Measurements from ENCODE around the gene TMEM45B.
"Not testable (repeated sequence)": the region's sequence is repeated elsewhere in the genome, so short reads cannot be mapped to it uniquely, and the experiment has no call there.

The TMEM45B gene

GRCh38 chr11:129815596-129816461, at the start of gene TMEM45B:
Gene TMEM45B, plus strand, starts transcription at chr11:129815848. Its CDS starts 36,635 bp downstream, at chr11:129852483.
- DNase-seq, result no peak

- DNase-seq, result peak; percentile 18
These were observed 48.6 kb upstream of the TMEM45B start for GRCh38 chr11:129766898-129767604.

GRCh38 chr11:129767827-129768226, 47.8 kb upstream of the TMEM45B start:
- no peak for DNase-seq

GRCh38 chr11:129768356-129768755, 47.3 kb upstream of the TMEM45B start:
- no peak for DNase-seq

GRCh38 chr11:129769059-129769458, 46.6 kb upstream of the TMEM45B start:
- DNase-seq, result no peak

GRCh38 chr11:129770993-129771392, 44.7 kb upstream of the TMEM45B start:
- DNase-seq, result no peak

GRCh38 chr11:129771456-129771855, 44.2 kb upstream of the TMEM45B start:
- not testable (repeated sequence) for DNase-seq

GRCh38 chr11:129778877-129779276, 36.8 kb upstream of the TMEM45B start:
- no peak for DNase-seq

GRCh38 chr11:129779342-129779741, 36.3 kb upstream of the TMEM45B start:
- DNase-seq, result no peak

GRCh38 chr11:129785383-129786111, 30.1 kb upstream of the TMEM45B start:
- DNase-seq, result peak; percentile 64

- DNase-seq, result not testable (repeated sequence)
These were observed 29.6 kb upstream of the TMEM45B start for GRCh38 chr11:129786112-129786416.

GRCh38 chr11:129787532-129788155, 28.0 kb upstream of the TMEM45B start:
- no peak for DNase-seq

- DNase-seq, result no peak
These were observed 27.4 kb upstream of the TMEM45B start for GRCh38 chr11:129788278-129788677.

GRCh38 chr11:129790106-129790505, 25.5 kb upstream of the TMEM45B start:
- DNase-seq, result peak; percentile 22

- DNase-seq, result no peak
These were observed 24.1 kb upstream of the TMEM45B start for GRCh38 chr11:129791515-129791914.

GRCh38 chr11:129792663-129793062, 23.0 kb upstream of the TMEM45B start:
- DNase-seq, result no peak

GRCh38 chr11:129795089-129795488, 20.6 kb upstream of the TMEM45B start:
- DNase-seq, result no peak

- no peak for DNase-seq
These were observed 17.4 kb upstream of the TMEM45B start for GRCh38 chr11:129798212-129798611.

- not testable (repeated sequence) for DNase-seq
These were observed 15.5 kb upstream of the TMEM45B start for GRCh38 chr11:129800162-129800561.

- DNase-seq, result no peak
These were observed 15.0 kb upstream of the TMEM45B start for GRCh38 chr11:129800655-129801054.

GRCh38 chr11:129803533-129803932, 12.1 kb upstream of the TMEM45B start:
- DNase-seq, result no peak

- no peak for DNase-seq
These were observed 11.6 kb upstream of the TMEM45B start for GRCh38 chr11:129804012-129804411.

GRCh38 chr11:129808241-129808640, 7.4 kb upstream of the TMEM45B start:
- DNase-seq, result not testable (repeated sequence)
